Measurements from ENCODE around the gene SF3B3.

DNA sequence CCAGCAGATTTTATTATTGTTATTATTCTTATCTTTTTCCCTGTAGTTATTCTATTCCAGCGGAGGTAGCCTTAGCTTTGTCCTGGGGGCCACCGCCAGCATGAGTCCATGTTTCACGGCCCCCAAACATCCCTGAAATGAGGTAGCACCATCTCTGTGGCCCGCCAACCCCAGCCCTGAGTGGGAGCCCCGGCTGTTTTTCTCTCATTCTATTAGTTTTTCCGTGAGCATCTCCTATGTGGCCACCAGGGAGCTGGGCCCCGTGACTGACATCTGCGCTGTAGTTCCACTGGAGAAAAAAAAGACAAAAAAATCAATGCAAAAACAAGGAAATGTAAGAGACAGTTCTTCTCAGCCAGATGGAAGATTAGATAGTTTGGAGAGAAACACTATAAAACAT is 79.2 kb downstream of the SF3B3 start:
- TF ChIP-seq POLR2AphosphoS5 (IDR thresholded peaks at IDR 0.05) (no peak), POLR2A (IDR thresholded peaks at IDR 0.05) (no peak)

All from upper lobe of left lung (tissue), 4 donors.